Measurements from ENCODE around the gene CAMTA1.

GRCh38 chr1:6790146-6790545, 4.9 kb downstream of the CAMTA1 start:
- TF ChIP-seq, protein P1, sequence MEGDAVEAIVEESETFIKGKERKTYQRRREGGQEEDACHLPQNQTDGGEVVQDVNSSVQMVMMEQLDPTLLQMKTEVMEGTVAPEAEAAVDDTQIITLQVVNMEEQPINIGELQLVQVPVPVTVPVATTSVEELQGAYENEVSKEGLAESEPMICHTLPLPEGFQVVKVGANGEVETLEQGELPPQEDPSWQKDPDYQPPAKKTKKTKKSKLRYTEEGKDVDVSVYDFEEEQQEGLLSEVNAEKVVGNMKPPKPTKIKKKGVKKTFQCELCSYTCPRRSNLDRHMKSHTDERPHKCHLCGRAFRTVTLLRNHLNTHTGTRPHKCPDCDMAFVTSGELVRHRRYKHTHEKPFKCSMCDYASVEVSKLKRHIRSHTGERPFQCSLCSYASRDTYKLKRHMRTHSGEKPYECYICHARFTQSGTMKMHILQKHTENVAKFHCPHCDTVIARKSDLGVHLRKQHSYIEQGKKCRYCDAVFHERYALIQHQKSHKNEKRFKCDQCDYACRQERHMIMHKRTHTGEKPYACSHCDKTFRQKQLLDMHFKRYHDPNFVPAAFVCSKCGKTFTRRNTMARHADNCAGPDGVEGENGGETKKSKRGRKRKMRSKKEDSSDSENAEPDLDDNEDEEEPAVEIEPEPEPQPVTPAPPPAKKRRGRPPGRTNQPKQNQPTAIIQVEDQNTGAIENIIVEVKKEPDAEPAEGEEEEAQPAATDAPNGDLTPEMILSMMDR (IDR thresholded peaks at IDR 0.05; ENCODE audit: borderline replicate concordance, extremely low read depth, low read length, poor library complexity, severe bottlenecking) = no peak
- TF ChIP-seq EZH2 (IDR thresholded peaks at IDR 0.05; ENCODE audit: borderline replicate concordance, low read depth, low read length, severe bottlenecking) = no peak

Measured in DND-41 (cell line).